GM06990 (cell line): ENCODE results near the gene PRICKLE2.

ENCODE experiments used
- DNase-seq: peaks from one replicate; pipeline ENCODE4 v3.0.0-alpha.2; 2011; ENCODE audit not compliant: insufficient read length; ENCODE audit errors: extremely low read depth
- H3K27me3 ChIP-seq: replicated peaks from 2 replicates; pipeline ENCODE4 v1.6.0; 2011; ENCODE audit warnings: low read length; ENCODE audit not compliant: control insufficient read depth, insufficient read depth
- H3K36me3 ChIP-seq: 2 replicates; pipeline ENCODE4 v1.5.1; 2011; ENCODE audit warnings: low read length; ENCODE audit not compliant: control insufficient read depth, insufficient read depth
- H3K4me3 ChIP-seq: replicated peaks from 2 replicates; pipeline ENCODE4 v1.5.1; 2011; ENCODE audit warnings: low read depth, mild to moderate bottlenecking, control low read depth, low read length
- CTCF ChIP-seq: IDR thresholded peaks from 2 replicates; pipeline ENCODE4 v1.5.1; 2011; ENCODE audit warnings: low read length, control low read depth, mild to moderate bottlenecking, inconsistent platforms; ENCODE audit not compliant: insufficient read depth, poor library complexity, severe bottlenecking

Gene PRICKLE2

GRCh38 chr3:64109438-64109837 lies 115.8 kb downstream of the PRICKLE2 start:
- Histone ChIP-seq H3K27me3 (no peaks in the 10 kb centered on the region; the same call in none of the 2 replicates), H3K4me3 (no peak overlapping the region), H3K36me3 (no peaks in the 10 kb centered on the region)
- no peak for TF ChIP-seq CTCF
- DNase-seq, result no peak

GRCh38 chr3:64108784-64109317 lies 116.4 kb downstream of the PRICKLE2 start:
- no peak for DNase-seq
- no peaks in the 10 kb centered on the region; the same call in none of the 2 replicates for H3K27me3 ChIP-seq
- H3K36me3 ChIP-seq, result no peaks in the 10 kb centered on the region
- no peak overlapping the region for H3K4me3 ChIP-seq
- no peak for TF ChIP-seq CTCF

GRCh38 chr3:64108231-64108630 lies 117.0 kb downstream of the PRICKLE2 start:
- no peak overlapping the region for H3K4me3 ChIP-seq
- no peak for TF ChIP-seq CTCF
- DNase-seq, result no peak
- no peaks in the 10 kb centered on the region; the same call in 1 of the 2 replicates for H3K27me3 ChIP-seq
- no peaks in the 10 kb centered on the region for H3K36me3 ChIP-seq

- no peak for TF ChIP-seq CTCF
- Histone ChIP-seq H3K4me3 (no peak overlapping the region), H3K36me3 (no peaks in the 10 kb centered on the region), H3K27me3 (no peaks in the 10 kb centered on the region)
- no peak for DNase-seq
Observed at GRCh38 chr3:64107190-64107589, 118.1 kb downstream of the PRICKLE2 start.

GRCh38 chr3:64105816-64106215 lies 119.5 kb downstream of the PRICKLE2 start:
- TF ChIP-seq CTCF, result no peak
- Histone ChIP-seq H3K4me3 (no peak overlapping the region), H3K27me3 (no peaks in the 10 kb centered on the region), H3K36me3 (no peaks in the 10 kb centered on the region)
- no peak for DNase-seq

- TF ChIP-seq CTCF, result no peak
- no peaks in the 10 kb centered on the region for H3K36me3 ChIP-seq
- DNase-seq, result no peak
Observed at GRCh38 chr3:64104691-64105111, 120.6 kb downstream of the PRICKLE2 start.

More at GRCh38 chr3:64104691-64105111, 120.6 kb downstream of the PRICKLE2 start:
- no peak overlapping the region for H3K4me3 ChIP-seq
- H3K27me3 ChIP-seq, result no peaks in the 10 kb centered on the region
